ENCODE data around the gene FDXR.
"Not testable (repeated sequence)": the region's sequence is repeated elsewhere in the genome, so short reads cannot be mapped to it uniquely, and the experiment has no call there.

The FDXR gene

GRCh38 chr17:74872313-74873036 is at the start of gene FDXR:
FDXR (minus strand) TSS chr17:74872994; CDS start chr17:74872944, 50 bp downstream.
- no peak for DNase-seq (ENCODE audit: low spot score)
- no peak for FAIRE-seq

- no peak for FAIRE-seq
These were observed 49.4 kb upstream of the FDXR start for GRCh38 chr17:74922172-74922571.

GRCh38 chr17:74921769-74922168 is 49.0 kb upstream of the FDXR start:
- FAIRE-seq (no peak), DNase-seq (ENCODE audit: low spot score) (no peak)

More at GRCh38 chr17:74922172-74922571, 49.4 kb upstream of the FDXR start:
- no peak for DNase-seq (ENCODE audit: low spot score)

- no peak for DNase-seq (ENCODE audit: low spot score)
- peak; percentile 32 for FAIRE-seq
These were observed 48.4 kb upstream of the FDXR start for GRCh38 chr17:74921026-74921681.

GRCh38 chr17:74920642-74921025 is 47.8 kb upstream of the FDXR start:
- peak; percentile 17 for FAIRE-seq
- no peak for DNase-seq (ENCODE audit: low spot score)

GRCh38 chr17:74920306-74920620 is 47.5 kb upstream of the FDXR start:
- no peak for DNase-seq (ENCODE audit: low spot score)
- peak; percentile 35 for FAIRE-seq

- no peak for DNase-seq (ENCODE audit: low spot score)
- FAIRE-seq = no peak
These were observed 46.9 kb upstream of the FDXR start for GRCh38 chr17:74919440-74920305.

- FAIRE-seq (peak; percentile 9), DNase-seq (ENCODE audit: low spot score) (no peak)
These were observed 46.1 kb upstream of the FDXR start for GRCh38 chr17:74918906-74919305.

- FAIRE-seq (no peak), DNase-seq (ENCODE audit: low spot score) (no peak)
These were observed 44.6 kb upstream of the FDXR start for GRCh38 chr17:74917430-74917829.

- FAIRE-seq (peak; percentile 99), DNase-seq (ENCODE audit: low spot score) (no peak)
These were observed 44.0 kb upstream of the FDXR start for GRCh38 chr17:74916851-74917199.

GRCh38 chr17:74916136-74916850 is 43.5 kb upstream of the FDXR start:
- FAIRE-seq (no peak), DNase-seq (ENCODE audit: low spot score) (no peak)

- not testable (repeated sequence) for DNase-seq (ENCODE audit: low spot score); FAIRE-seq
These were observed 38.6 kb upstream of the FDXR start for GRCh38 chr17:74911423-74911822.

GRCh38 chr17:74909097-74909496 is 36.3 kb upstream of the FDXR start:
- not testable (repeated sequence) for DNase-seq (ENCODE audit: low spot score); FAIRE-seq

- FAIRE-seq = no peak
These were observed 34.2 kb upstream of the FDXR start for GRCh38 chr17:74907012-74907411.

GRCh38 chr17:74906214-74906793 is 33.5 kb upstream of the FDXR start:
- not testable (repeated sequence) for DNase-seq (ENCODE audit: low spot score); FAIRE-seq

More at GRCh38 chr17:74907012-74907411, 34.2 kb upstream of the FDXR start:
- DNase-seq (ENCODE audit: low spot score) = no peak

- DNase-seq (ENCODE audit: low spot score) (no peak), FAIRE-seq (peak; percentile 94)
These were observed 32.1 kb upstream of the FDXR start for GRCh38 chr17:74904687-74905409.

- no peak for DNase-seq (ENCODE audit: low spot score)
- FAIRE-seq = peak; percentile 20
These were observed 30.9 kb upstream of the FDXR start for GRCh38 chr17:74903671-74904070.

- DNase-seq (ENCODE audit: low spot score) (no peak), FAIRE-seq (no peak)
These were observed 30.2 kb upstream of the FDXR start for GRCh38 chr17:74903034-74903433.

- DNase-seq (ENCODE audit: low spot score) (no peak), FAIRE-seq (no peak)
These were observed 28.8 kb upstream of the FDXR start for GRCh38 chr17:74901353-74902135.

GRCh38 chr17:74900208-74900607 is 27.4 kb upstream of the FDXR start:
- FAIRE-seq (peak; percentile 72), DNase-seq (ENCODE audit: low spot score) (no peak)

Data from urothelium cell line (cell line).